WTC11 (cell line): ENCODE results near the gene GBF1. TPM values are rescaled to one million over a fixed set of nuclear protein-coding genes. Genes with fewer than 3 reads are reported as not detected.

Experiments used
- ATAC-seq: fragments of 200-7000 bp; cut with Tn5 transposase; 2 replicates; pipeline ENCODE4 v1.10.0; 2021; ENCODE audit warnings: mild to moderate bottlenecking, moderate library complexity
- CTCF ChIA-PET: fragments of 300-600 bp; sonication (Branson Sonifier 250); formaldehyde crosslinking; loops from one replicate; lab custom pipeline; 2021; ENCODE audit warnings: antibody characterized with exemption; lab: Charles Lee
- POLR2A ChIA-PET: fragments of 350-600 bp; sonication (Branson Sonifier 250); formaldehyde crosslinking; loops from one replicate; lab custom pipeline; 2021; ENCODE audit warnings: antibody characterized with exemption; lab: Charles Lee
- DNase-seq: peaks from one replicate; pipeline ENCODE4 v3.0.0; 2021; ENCODE audit warnings: low spot score
- H3K27ac Mint-ChIP-seq: 2 replicates; pipeline ENCODE4 v1.8.0; 2021; ENCODE audit warnings: mixed read lengths
- H3K27me3 Mint-ChIP-seq: 2 replicates; pipeline ENCODE4 v1.8.0; 2021; ENCODE audit warnings: low read depth, mild to moderate bottlenecking, moderate library complexity, mixed read lengths
- H3K36me3 Mint-ChIP-seq: 2 replicates; pipeline ENCODE4 v1.8.0; 2021; ENCODE audit warnings: mixed read lengths
- H3K4me1 Mint-ChIP-seq: 2 replicates; pipeline ENCODE4 v1.8.0; 2022; ENCODE audit warnings: mixed read lengths
- H3K4me3 Mint-ChIP-seq: 2 replicates; pipeline ENCODE4 v1.8.0; 2021; ENCODE audit warnings: mild to moderate bottlenecking, moderate library complexity, mixed read lengths
- H3K9me3 Mint-ChIP-seq: 2 replicates; pipeline ENCODE4 v1.8.0; 2021; ENCODE audit warnings: mixed read lengths
- CREB1 ChIP-seq: sonication (generic); formaldehyde crosslinking; IDR thresholded peaks from 2 replicates; pipeline ENCODE4 v1.8.0; 2023; ENCODE audit warnings: mild to moderate bottlenecking, missing genetic modification reagents
- CREM ChIP-seq: sonication (generic); formaldehyde crosslinking; IDR thresholded peaks from 2 replicates; pipeline ENCODE4 v1.8.1; 2022; ENCODE audit warnings: mild to moderate bottlenecking, missing genetic modification reagents, moderate library complexity
- ESRRA ChIP-seq: sonication (generic); formaldehyde crosslinking; IDR thresholded peaks from 2 replicates; pipeline ENCODE4 v1.8.1; 2022; ENCODE audit warnings: mild to moderate bottlenecking, missing genetic modification reagents, borderline replicate concordance
- NFYB ChIP-seq: sonication (generic); formaldehyde crosslinking; conservative IDR thresholded peaks from 2 replicates; pipeline ENCODE4 v1.8.0; 2022; ENCODE audit warnings: low read depth, missing genetic modification reagents
- NR1H2 ChIP-seq: sonication (generic); formaldehyde crosslinking; IDR thresholded peaks from 2 replicates; pipeline ENCODE4 v1.9.0; 2021; ENCODE audit warnings: mild to moderate bottlenecking, moderate library complexity, missing genetic modification reagents
- OVOL2 ChIP-seq: fragments of 250-450 bp; sonication (Bioruptor Pico); IDR thresholded peaks from 2 replicates; pipeline ENCODE4 v1.9.0; 2021; ENCODE audit warnings: mild to moderate bottlenecking, borderline replicate concordance
- RORB ChIP-seq: fragments of 250-450 bp; sonication (Bioruptor Pico); IDR thresholded peaks from 2 replicates; pipeline ENCODE4 v1.9.0; 2021; ENCODE audit warnings: mild to moderate bottlenecking
- SOX15 ChIP-seq: fragments of 250-450 bp; sonication (Bioruptor Pico); IDR thresholded peaks from 2 replicates; pipeline ENCODE4 v1.9.0; 2021; ENCODE audit warnings: mild to moderate bottlenecking
- SP1 ChIP-seq: sonication (generic); formaldehyde crosslinking; conservative IDR thresholded peaks from 2 replicates; pipeline ENCODE4 v1.8.1; 2022; ENCODE audit warnings: missing genetic modification reagents
- ZBTB21 ChIP-seq: sonication (generic); formaldehyde crosslinking; IDR thresholded peaks from 2 replicates; pipeline ENCODE4 v1.8.1; 2023; ENCODE audit warnings: mild to moderate bottlenecking, missing genetic modification reagents, borderline replicate concordance
- ZNF138 ChIP-seq: sonication (generic); formaldehyde crosslinking; conservative IDR thresholded peaks from 2 replicates; pipeline ENCODE4 v1.8.1; 2022; ENCODE audit warnings: mild to moderate bottlenecking, moderate library complexity, missing genetic modification reagents
- ZNF219 ChIP-seq: sonication (generic); formaldehyde crosslinking; IDR thresholded peaks from 2 replicates; pipeline ENCODE4 v1.8.0; 2023; ENCODE audit warnings: missing genetic modification reagents, mild to moderate bottlenecking, borderline replicate concordance
- total RNA-seq: library from RNA; stranded (reverse); gene quantifications from 3 replicates; pipeline ENCODE4 v1.2.3, GENCODE V29; 2021
- TF ChIP-seq, protein P1 (sequence below): sonication (generic); formaldehyde crosslinking; IDR thresholded peaks from 2 replicates; pipeline ENCODE4 v1.8.1; 2022; ENCODE audit warnings: mild to moderate bottlenecking, moderate library complexity, missing genetic modification reagents
- TF ChIP-seq, protein P2 (sequence below): fragments of 250-450 bp; sonication (Bioruptor Pico); IDR thresholded peaks from 2 replicates; pipeline ENCODE4 v1.9.0; 2021; ENCODE audit warnings: mild to moderate bottlenecking
- TF ChIP-seq, protein P3 (sequence below): sonication (generic); formaldehyde crosslinking; conservative IDR thresholded peaks from 2 replicates; pipeline ENCODE4 v1.8.1; 2023; ENCODE audit warnings: mild to moderate bottlenecking, low read depth, missing genetic modification reagents, moderate library complexity
- TF ChIP-seq, protein P4 (sequence below): fragments of 250-450 bp; sonication (Bioruptor Pico); IDR thresholded peaks from 2 replicates; pipeline ENCODE4 v1.9.0; 2021; ENCODE audit warnings: moderate library complexity, mild to moderate bottlenecking, inconsistent platforms, borderline replicate concordance
- TF ChIP-seq, protein P5 (sequence below): sonication (generic); formaldehyde crosslinking; IDR thresholded peaks from 2 replicates; pipeline ENCODE4 v1.8.0; 2022; ENCODE audit warnings: mild to moderate bottlenecking, missing genetic modification reagents
- TF ChIP-seq, protein P6 (sequence below): sonication (generic); formaldehyde crosslinking; IDR thresholded peaks from 2 replicates; pipeline ENCODE4 v1.8.1; 2022; ENCODE audit warnings: mild to moderate bottlenecking, missing genetic modification reagents, moderate library complexity, borderline replicate concordance
- TF ChIP-seq, protein P7 (sequence below): sonication (generic); formaldehyde crosslinking; IDR thresholded peaks from 2 replicates; pipeline ENCODE4 v1.8.1; 2022; ENCODE audit warnings: missing genetic modification reagents, borderline replicate concordance
- TF ChIP-seq, protein P8 (sequence below): sonication (generic); formaldehyde crosslinking; conservative IDR thresholded peaks from 2 replicates; pipeline ENCODE4 v1.8.1; 2022; ENCODE audit warnings: mild to moderate bottlenecking, missing genetic modification reagents

Gene GBF1
- total RNA-seq, 1 experiment from 2014 or later, result 32.4 TPM

DNA sequence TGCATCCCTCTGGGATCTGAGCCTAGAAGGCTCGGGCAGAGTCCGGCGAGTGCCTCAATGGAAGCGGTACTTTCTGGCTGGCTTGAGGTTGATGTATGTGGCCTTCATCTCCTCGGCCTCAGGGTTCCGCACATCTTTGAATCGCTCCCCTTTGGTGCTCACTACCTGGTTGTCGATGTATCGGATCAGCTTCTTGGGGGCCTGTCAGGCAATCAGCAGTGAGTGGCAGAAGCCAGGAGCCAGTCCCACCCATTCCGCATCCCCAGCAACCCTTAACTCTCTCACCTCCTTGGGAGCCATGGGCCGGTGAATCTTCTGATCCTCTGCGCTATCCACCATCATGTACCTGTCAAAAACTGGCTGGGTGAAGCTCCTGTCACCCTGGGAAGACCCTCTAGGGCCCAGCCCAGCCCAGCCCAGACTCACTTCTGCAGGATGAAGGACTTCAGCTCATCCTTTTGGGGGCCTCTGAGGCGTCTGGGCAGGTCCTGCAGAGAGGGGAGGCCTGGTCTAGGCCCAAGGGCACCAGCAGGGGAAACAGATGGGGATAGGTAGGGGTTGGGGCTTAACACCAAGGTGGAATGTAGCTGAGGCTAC, 178.1 kb downstream of the GBF1 start:
- DNase-seq, result no peak
- ATAC-seq, result no peak
- H3K27me3 Mint-ChIP-seq, result peaks cover 8% of the 10 kb centered on the region
- ChIA-PET POLR2A (interaction anchor here (0.8 to 5.0 kb wide), 4 partner anchors 8 to 50 kb away, joined by 3 to 34 read pairs (median 30); partner anchors contain the start of genes C10orf95 and CUEDC2), CTCF (interaction anchor here (0.7 to 6.7 kb wide), 18 partner anchors 8 to 254 kb away, joined by 3 to 68 read pairs (median 24); partner anchors contain the start of genes C10orf95, CUEDC2, GBF1 and NFKB2)
- TF ChIP-seq NR1H2 (CRISPR knock-in tag) (no peak), RORB (CRISPR knock-in tag) (no peak), CREB1 (no peak), SP1 (CRISPR knock-in tag) (no peak), CREM (CRISPR knock-in tag) (no peak), ZBTB21 (no peak), SOX15 (CRISPR knock-in tag) (no peak), NFYB (no peak), ZNF138 (CRISPR knock-in tag) (no peak)
- TF ChIP-seq, protein P1, sequence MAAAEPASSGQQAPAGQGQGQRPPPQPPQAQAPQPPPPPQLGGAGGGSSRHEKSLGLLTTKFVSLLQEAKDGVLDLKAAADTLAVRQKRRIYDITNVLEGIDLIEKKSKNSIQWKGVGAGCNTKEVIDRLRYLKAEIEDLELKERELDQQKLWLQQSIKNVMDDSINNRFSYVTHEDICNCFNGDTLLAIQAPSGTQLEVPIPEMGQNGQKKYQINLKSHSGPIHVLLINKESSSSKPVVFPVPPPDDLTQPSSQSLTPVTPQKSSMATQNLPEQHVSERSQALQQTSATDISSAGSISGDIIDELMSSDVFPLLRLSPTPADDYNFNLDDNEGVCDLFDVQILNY (CRISPR knock-in tag), result no peak
- TF ChIP-seq, protein P2, sequence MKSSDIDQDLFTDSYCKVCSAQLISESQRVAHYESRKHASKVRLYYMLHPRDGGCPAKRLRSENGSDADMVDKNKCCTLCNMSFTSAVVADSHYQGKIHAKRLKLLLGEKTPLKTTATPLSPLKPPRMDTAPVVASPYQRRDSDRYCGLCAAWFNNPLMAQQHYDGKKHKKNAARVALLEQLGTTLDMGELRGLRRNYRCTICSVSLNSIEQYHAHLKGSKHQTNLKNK (CRISPR knock-in tag), result no peak
- TF ChIP-seq, protein P3, sequence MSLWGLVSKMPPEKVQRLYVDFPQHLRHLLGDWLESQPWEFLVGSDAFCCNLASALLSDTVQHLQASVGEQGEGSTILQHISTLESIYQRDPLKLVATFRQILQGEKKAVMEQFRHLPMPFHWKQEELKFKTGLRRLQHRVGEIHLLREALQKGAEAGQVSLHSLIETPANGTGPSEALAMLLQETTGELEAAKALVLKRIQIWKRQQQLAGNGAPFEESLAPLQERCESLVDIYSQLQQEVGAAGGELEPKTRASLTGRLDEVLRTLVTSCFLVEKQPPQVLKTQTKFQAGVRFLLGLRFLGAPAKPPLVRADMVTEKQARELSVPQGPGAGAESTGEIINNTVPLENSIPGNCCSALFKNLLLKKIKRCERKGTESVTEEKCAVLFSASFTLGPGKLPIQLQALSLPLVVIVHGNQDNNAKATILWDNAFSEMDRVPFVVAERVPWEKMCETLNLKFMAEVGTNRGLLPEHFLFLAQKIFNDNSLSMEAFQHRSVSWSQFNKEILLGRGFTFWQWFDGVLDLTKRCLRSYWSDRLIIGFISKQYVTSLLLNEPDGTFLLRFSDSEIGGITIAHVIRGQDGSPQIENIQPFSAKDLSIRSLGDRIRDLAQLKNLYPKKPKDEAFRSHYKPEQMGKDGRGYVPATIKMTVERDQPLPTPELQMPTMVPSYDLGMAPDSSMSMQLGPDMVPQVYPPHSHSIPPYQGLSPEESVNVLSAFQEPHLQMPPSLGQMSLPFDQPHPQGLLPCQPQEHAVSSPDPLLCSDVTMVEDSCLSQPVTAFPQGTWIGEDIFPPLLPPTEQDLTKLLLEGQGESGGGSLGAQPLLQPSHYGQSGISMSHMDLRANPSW (CRISPR knock-in tag), result no peak
- TF ChIP-seq, protein P4, sequence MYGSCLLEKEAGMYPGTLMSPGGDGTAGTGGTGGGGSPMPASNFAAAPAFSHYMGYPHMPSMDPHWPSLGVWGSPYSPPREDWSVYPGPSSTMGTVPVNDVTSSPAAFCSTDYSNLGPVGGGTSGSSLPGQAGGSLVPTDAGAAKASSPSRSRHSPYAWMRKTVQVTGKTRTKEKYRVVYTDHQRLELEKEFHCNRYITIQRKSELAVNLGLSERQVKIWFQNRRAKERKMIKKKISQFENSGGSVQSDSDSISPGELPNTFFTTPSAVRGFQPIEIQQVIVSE (CRISPR knock-in tag), result no peak
- TF ChIP-seq, protein P5, sequence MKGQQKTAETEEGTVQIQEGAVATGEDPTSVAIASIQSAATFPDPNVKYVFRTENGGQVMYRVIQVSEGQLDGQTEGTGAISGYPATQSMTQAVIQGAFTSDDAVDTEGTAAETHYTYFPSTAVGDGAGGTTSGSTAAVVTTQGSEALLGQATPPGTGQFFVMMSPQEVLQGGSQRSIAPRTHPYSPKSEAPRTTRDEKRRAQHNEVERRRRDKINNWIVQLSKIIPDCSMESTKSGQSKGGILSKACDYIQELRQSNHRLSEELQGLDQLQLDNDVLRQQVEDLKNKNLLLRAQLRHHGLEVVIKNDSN (CRISPR knock-in tag), result no peak
- TF ChIP-seq, all 79 proteins: peak for 0
- H3K27ac Mint-ChIP-seq, result no peak overlapping the region
- H3K9me3 Mint-ChIP-seq, result no peaks in the 10 kb centered on the region
- peaks cover 9% of the 10 kb centered on the region; the same call in 1 of the 2 replicates for H3K36me3 Mint-ChIP-seq
- peaks cover 9% of the 10 kb centered on the region for H3K4me1 Mint-ChIP-seq
- no peak overlapping the region for H3K4me3 Mint-ChIP-seq

DNA sequence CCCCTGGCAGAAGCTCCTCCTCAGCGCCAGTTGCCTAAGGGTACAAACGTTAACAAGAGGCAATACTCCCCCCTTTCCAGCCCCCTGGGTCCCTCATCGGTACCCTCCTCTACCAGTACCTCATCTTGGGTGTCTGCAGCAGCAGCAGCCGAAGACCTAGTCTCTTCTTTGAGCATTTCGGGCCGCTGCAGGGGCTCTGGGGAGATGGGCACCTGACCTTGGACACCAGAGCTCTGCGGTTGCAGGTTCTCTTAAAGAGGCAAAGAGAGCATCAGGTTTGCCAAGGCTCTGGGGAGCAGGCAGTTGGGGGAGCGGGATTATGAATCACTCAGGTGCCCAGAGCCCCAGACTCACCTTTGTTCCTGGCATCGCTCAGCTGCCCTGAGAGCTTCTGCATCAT, 178.8 kb downstream of the GBF1 start:
- Mint-ChIP-seq H3K9me3 (no peaks in the 10 kb centered on the region), H3K27ac (no peak overlapping the region), H3K4me1 (peaks cover 9% of the 10 kb centered on the region), H3K36me3 (peaks cover 9% of the 10 kb centered on the region; the same call in 1 of the 2 replicates), H3K27me3 (peaks cover 11% of the 10 kb centered on the region), H3K4me3 (no peak overlapping the region)
- CTCF ChIA-PET, result interaction anchor here (0.7 to 6.7 kb wide), 8 partner anchors 20 to 254 kb away, joined by 3 to 68 read pairs (median 22); partner anchors contain the start of genes C10orf95 and NFKB2
- no peak for ATAC-seq
- TF ChIP-seq OVOL2 (CRISPR knock-in tag), result no peak
- no peak for DNase-seq
- POLR2A ChIA-PET, result interaction anchor here (0.7 to 5.0 kb wide), 3 partner anchors 7 to 38 kb away, joined by 3 to 34 read pairs (median 33); partner anchors contain the start of gene CUEDC2

DNA sequence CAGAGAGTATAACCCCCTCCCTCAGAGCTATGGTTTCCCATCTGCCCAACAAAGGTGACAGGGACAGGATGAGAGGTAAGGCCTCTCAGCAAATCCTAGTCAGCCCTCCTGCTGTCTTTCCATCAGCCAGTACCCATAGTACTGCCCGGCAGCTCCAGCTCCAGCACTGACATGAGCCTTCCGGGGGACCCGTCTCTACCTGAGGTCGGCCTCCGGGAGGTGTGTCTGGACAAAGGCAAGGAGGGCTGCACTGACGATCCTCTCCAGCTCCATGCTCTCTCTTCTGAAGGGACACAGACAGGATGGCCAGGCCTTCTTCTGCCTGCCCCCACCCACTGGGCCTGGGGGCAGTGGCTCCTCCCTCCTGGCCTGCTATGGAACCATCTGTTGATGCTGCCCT, 179.6 kb downstream of the GBF1 start:
- H3K27me3 Mint-ChIP-seq, result peaks cover 11% of the 10 kb centered on the region
- DNase-seq, result no peak
- no peak for ATAC-seq
- ChIA-PET POLR2A (interaction anchor here (0.7 kb wide), 1 partner anchor 25 kb away, joined by 3 read pairs; no protein-coding TSS in a partner anchor), CTCF (interaction anchor here (1.5 to 6.7 kb wide), 4 partner anchors 21 to 54 kb away, joined by 3 to 68 read pairs (median 32); partner anchors contain the start of gene C10orf95)
- no peaks in the 10 kb centered on the region for H3K9me3 Mint-ChIP-seq
- peaks cover 9% of the 10 kb centered on the region; the same call in 1 of the 2 replicates for H3K36me3 Mint-ChIP-seq
- H3K27ac Mint-ChIP-seq, result no peak overlapping the region
- H3K4me1 Mint-ChIP-seq, result peaks cover 9% of the 10 kb centered on the region
- no peak overlapping the region for H3K4me3 Mint-ChIP-seq
- TF ChIP-seq ZNF219 (CRISPR knock-in tag) (no peak), ESRRA (CRISPR knock-in tag) (no peak), NFYB (no peak), NR1H2 (CRISPR knock-in tag) (no peak), RORB (CRISPR knock-in tag) (no peak)
- TF ChIP-seq, protein P1 (CRISPR knock-in tag), result no peak
- TF ChIP-seq, protein P6, sequence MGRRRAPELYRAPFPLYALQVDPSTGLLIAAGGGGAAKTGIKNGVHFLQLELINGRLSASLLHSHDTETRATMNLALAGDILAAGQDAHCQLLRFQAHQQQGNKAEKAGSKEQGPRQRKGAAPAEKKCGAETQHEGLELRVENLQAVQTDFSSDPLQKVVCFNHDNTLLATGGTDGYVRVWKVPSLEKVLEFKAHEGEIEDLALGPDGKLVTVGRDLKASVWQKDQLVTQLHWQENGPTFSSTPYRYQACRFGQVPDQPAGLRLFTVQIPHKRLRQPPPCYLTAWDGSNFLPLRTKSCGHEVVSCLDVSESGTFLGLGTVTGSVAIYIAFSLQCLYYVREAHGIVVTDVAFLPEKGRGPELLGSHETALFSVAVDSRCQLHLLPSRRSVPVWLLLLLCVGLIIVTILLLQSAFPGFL, result no peak
- TF ChIP-seq, protein P7, sequence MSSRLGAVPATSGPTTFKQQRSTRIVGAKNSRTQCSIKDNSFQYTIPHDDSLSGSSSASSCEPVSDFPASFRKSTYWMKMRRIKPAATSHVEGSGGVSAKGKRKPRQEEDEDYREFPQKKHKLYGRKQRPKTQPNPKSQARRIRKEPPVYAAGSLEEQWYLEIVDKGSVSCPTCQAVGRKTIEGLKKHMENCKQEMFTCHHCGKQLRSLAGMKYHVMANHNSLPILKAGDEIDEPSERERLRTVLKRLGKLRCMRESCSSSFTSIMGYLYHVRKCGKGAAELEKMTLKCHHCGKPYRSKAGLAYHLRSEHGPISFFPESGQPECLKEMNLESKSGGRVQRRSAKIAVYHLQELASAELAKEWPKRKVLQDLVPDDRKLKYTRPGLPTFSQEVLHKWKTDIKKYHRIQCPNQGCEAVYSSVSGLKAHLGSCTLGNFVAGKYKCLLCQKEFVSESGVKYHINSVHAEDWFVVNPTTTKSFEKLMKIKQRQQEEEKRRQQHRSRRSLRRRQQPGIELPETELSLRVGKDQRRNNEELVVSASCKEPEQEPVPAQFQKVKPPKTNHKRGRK (CRISPR knock-in tag), result no peak
- TF ChIP-seq, protein P8, sequence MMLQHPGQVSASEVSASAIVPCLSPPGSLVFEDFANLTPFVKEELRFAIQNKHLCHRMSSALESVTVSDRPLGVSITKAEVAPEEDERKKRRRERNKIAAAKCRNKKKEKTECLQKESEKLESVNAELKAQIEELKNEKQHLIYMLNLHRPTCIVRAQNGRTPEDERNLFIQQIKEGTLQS (CRISPR knock-in tag), result no peak
